Iris pigment epithelial cell (primary cell): ENCODE measurements around the gene PACSIN3.
A peak's percentile ranks its signal among the peaks of the same experiment; 100 is the strongest.
"Not testable (repeated sequence)": the region's sequence is repeated elsewhere in the genome, so short reads cannot be mapped to it uniquely, and the experiment has no call there.

Experiments
- DNase-seq: peaks from one replicate; pipeline ENCODE4 v3.0.0-alpha.2; 2011; ENCODE audit warnings: low read depth

Gene PACSIN3

DNA sequence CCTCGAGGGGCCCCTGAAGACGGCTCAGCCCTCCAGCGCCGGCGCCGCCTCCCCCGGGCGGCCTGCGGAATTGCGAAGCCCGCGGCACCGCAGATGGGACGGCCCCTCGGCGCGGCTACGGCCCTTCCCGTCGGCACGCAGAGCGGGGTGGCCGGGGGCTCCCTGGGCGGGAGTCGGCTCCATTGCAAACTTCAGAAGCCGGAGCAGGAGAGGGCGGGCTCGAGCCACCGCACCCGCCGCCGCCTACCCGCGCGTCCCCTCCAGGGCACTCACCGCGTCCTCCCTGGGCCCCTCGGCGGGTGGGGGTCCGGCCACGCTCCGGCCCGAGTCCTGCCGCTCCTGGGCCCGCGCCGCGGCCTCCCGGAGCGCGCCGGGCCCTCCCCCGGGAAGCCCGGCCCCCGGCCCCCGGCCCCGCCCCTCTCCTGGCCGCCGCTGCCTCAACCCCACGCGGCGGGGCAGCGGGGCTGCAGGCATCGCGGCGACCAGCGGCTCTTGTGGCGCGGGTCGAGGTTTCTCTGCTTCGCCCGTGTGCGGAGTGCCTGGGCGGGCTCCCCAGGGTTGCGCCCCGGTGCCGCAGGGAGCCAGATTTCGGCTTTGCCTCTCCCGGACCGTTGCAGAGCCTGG is at the start of gene PACSIN3:
TSS of gene PACSIN3 (minus strand) at position 359 of the 624 bp plus-strand sequence. CDS start 3,707 bp downstream, outside the sequence.
- DNase-seq = peak; percentile 25

DNA sequence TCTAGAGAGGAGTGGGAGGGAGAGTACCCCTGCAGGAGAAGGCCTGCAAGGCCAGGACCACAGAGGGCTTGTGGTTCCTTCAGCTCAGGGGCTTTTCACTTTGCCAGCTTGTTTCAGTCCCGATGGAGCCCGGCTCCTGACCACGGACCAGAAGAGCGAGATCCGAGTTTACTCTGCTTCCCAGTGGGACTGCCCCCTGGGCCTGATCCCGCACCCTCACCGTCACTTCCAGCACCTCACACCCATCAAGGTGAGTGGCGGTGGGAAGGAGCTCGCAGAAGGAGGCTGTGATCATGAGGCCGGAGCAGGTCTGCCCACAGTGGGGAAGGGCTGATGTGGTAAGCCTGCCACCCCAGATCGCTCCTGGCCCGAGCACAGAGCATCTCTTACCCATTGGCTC is 48.9 kb upstream of the PACSIN3 start:
- DNase-seq = no peak

DNA sequence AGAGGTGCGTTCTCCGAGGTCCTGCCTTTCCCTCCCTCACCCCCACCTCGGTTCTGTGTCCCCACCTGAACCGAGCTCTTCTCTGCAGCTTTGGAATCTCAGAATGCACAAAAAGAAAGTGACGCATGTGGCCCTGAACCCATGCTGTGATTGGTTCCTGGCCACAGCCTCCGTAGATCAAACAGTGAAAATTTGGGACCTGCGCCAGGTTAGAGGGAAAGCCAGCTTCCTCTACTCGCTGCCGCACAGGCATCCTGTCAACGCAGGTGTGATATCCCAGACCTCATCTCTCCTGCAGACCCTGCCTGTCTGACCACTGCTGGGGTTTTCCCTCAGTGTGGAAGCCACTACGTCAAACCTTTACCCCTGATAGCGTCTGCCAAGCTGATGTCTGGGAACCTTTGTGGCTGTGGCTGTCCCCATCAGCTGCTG is 48.5 kb upstream of the PACSIN3 start:
- no peak for DNase-seq

DNA sequence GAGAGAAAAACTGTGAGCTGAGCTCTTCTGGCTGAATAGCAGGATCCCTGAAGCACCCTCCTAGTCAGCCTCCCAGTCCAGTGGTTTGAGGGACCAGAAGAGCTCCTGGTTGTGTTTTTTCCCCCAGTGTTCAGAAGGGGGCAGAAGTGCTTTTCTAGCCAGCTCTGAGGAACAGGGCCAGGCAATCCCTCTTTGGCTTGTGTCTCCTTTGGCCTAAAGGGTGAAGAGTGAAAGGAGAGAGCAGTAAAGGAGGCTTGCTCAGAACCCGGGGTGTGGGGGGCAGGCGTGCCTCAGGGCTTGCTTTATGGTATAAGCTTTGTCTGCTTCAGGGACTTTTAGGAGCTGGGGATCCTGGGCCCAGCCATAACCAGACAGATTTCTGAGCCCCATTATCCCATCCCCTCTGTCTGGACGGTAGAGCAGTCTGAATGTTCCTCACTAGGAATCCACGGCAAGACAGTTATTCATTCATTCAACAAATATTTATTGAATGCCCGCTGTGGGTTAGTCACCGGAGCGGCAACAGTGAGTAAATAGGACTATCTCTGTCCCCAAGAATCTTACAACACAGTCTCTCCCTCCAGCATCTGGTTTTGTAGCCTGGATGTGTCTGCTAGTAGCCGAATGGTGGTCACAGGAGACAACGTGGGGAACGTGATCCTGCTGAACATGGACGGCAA is 47.9 kb upstream of the PACSIN3 start:
- DNase-seq = peak; percentile 76

DNA sequence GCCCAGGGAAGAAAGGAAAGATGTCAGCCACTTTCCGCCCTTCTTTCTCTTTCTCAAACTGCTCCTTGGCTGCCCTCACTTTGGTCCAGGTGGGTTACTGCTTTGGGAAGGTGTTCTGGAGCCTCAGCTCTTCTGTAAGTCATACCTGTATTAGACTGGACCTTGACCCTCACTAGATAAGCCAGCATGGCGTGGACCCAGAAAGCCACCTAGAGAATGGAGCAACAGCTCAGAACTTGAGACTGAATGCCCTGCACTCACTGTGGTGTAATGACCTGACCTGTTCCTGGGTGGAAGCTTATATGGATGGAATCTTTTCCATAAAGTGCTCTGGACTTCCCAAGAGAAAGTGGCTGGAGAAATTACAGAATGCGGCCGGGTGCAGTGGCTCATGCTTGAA is 46.8 kb upstream of the PACSIN3 start:
- no peak for DNase-seq

DNA sequence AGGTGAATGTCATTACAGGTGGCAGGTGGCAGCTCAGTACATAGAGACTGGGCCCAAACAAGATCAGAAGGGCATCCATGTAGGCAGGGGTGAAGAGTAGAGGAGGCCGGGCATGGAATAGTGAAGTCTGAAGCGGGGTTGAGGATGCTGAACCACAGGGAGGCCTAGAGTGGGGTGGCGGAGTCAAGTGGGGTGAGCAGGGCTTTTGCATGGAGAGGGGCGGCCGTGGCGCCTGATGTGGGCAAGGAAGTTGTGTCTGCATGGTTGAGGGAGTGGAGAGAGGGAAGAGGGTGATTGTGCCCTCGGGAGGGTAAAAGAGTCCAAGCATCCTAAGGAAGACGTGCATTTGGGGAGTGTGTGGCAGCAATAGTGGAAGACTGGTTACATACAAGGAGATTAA is 42.9 kb upstream of the PACSIN3 start:
- no peak for DNase-seq

DNA sequence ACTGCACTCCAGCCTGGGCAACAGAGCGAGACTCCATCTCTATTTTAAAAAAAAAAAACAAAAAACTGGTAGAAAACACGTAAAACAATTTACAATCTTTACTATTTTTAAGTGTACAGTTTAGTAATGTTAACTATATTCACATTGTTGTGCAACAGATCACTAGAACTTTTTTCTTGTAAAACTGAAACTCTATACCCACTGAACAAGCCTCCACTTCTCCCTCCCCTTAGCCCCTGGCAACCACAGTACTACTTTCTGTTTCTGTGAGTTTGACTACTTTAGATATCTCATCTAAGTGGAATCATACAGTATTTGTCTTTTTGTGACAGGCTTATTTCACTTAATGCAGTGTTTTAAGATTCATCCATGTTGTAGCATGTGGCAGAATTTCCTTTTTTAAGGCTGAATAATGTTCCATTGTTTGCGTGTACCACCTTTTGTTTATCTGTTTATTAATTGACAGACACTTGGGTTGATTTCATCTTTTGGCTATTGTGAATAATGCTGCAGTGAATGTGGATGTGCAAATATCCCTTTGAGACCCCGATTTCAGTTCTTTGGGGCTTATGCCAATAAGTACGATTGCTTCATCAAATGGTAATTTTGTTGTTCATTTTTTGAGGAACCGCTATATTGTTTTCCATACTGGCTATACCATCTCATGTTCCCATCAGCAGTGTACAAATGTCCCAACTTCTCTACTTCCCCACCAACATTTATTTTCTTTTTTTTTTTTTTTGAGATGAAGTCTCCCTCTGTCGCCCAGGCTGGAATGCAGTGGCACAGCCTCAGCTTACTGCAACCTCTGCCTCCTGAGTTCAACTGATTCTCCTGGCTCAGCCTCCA is 39.5 kb upstream of the PACSIN3 start:
- peak; percentile 70 for DNase-seq

DNA sequence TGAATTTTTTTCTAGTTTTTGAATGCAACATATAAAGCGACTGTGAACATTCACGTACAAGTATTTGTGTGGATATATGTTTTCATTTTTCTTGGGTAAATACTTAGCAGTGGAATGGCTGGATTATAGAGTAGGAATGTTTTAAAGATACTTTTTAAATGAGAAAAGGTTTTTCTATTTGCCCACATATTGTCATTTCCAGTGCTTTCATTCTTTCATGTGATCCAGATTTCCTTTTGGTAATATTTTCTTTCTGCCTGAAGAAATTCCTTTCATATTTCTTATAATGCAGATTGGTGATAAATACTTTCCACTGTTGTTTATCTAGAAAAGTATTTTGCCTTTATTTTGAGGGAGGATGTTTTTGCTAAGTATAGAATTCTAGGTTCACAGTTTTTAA is 36.5 kb upstream of the PACSIN3 start:
- DNase-seq = no peak

DNA sequence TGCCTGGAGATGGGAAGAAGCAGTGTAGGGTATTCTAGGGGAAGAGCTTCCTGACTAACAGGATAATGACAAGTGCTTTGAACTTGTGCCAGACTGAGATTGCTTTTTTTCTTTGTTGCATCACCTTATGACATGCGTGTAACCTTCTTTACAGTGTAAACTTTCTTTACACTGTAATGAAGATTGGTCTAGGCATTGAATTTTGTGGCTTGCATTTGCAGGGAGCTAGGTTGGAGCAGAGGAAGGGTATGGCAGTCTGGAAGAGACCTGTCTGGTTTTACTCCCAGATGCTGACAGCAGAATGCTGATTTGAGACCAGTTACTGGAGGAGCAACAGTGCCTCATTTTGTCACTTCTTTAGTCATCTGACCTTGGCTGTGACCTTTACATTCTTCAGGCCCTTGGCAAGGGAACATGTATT is 34.2 kb upstream of the PACSIN3 start:
- peak; percentile 81 for DNase-seq

DNA sequence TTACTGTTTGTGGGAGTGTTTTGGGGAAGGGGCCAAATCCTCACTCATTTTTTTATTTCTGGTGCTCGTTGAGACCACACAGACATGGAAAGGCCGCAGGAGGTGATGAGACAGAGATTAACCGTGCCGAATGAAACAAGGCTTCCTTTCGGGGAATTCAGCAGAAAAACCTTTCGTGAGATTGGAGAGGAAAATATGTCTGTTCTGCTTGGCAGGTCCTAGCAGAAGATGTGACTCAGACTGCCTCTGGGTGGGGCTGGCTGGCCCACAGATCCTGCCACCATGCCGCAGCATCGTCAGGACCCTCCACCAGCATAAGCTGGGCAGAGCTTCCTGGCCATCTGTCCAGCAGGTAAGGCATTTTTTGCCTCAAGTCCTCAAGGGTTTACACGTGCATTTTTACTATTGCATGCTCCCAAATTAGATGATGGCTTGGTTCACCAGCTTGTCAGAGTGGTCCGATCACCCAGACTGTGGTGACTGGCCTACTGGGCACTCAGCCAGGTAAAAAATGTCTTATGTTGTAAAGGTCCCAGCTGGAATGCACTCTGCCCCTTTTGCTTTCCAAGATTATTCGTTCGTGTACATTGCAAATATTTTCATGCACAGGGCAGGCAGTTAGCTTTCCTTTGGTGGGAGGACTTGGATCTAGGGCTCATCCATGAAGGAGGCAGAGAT is 30.0 kb upstream of the PACSIN3 start:
- peak; percentile 86 for DNase-seq

DNA sequence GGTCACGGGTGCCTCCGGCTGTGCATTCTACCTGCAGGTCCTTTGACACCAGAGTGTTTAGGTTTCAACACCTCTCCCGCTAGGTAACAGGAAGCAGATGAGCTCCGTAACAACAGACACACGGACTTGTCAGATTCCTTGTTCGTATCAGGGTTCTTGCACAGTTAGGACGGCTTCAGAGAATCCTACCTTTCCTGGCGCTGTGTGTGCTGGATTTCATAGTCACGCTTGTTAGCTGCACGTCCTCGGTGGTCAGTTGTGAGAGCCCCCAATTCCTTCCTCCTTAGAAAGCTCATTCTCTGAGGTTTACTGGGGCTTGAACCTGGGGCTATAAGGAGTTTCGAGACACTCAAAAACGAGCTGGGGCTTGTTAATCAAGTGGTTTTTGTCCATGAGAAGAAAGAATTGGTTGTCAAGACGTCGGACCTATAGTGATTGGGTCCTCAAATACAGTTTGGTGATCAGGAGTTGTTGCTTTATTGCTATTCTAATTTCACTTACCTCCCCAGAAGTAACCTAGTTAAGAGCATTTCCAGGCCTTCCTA is 29.2 kb upstream of the PACSIN3 start:
- DNase-seq = no peak

DNA sequence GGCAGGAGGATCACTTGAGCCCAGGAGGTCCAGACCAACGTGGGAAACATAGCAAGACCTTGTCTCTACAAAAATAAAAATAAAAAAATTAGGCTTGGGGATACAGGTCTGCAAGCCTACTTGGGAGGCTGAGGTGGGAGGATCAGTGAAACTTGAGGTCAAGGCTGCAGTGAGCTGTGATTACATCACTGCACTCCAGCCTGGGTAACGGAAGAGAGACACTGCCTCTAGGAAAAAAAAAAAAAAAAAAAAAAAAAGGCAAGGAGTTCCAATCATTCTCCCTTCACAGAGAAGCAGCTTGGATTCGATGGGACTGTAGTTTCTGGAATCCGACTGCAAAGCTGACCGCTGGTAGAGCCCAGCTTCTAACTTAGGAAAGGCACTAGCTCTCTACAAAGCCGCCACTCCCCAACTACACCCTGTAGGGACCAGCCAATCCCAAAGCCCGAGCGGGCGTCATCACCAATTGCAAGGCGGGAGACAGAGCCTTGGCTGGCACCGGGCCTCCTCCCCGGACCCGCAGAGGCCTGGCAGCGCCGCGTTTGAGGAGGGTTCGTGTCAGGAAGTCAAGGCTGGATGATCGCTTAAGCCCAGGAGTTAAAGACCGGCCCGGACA is 27.8 kb upstream of the PACSIN3 start:
- peak; percentile 87 for DNase-seq

DNA sequence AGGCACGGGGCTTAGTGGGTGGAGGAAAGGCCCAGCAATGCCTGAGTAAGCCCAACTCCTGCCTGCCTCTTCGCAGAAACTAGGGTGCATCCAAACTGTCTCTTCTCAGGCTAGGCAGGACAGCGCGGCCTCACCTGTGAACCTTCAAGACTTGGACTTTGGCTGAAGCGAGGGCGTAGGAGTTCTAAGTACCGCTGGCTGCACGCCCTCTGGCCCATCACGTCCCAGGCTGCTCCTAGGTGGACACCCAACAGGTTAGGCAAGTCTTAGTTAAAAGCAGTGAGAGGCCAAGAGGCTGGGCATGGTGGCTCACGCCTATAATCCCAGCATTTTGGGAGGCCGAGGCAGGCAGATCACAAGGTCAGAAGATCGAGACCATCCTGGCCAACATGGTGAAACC is 26.7 kb upstream of the PACSIN3 start:
- no peak for DNase-seq

DNA sequence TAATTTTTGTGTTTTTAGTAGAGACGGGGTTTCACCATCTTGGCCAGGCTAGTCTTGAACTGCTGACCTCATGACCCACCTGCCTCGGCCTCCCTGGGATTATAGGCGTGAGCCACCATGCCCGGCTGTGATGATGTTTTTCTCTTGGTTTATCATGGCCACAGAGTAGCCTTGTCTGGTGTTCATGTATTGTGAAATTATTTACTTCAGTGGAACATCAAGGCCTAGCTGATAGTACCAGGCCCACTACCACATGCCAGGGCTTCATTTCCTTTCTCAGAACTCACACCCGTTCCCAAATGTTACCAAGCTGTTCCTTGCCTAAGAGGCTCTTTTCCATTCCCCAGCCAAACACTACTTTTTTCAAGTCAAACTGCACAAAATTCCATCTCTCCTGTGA is 22.4 kb upstream of the PACSIN3 start:
- DNase-seq = no peak

DNA sequence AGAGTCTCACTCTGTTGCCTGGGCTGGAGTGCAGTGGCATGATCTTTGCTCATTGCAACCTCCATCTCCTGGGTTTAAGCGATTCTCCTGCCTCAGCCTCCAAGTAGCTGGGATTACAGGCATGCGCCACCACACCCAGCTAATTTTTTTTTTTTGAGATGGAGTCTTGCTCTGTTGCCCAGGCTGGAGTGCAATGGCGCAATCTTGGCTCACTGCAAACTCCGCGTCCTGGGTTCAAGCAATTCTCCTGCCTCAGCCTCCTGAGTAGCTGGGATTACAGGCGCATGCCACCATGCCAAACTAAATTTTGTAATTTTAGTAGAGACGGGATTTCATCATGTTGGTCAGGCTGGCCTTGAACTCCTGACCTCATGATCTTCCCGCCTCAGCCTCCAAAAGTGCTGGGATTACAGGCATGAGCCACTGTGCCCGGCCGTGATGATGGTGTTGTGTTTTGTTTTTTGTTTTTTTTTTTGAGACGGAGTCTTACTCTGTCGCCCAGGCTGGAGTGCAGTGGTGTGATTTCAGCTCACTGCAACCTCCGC is 21.8 kb upstream of the PACSIN3 start:
- DNase-seq = not testable (repeated sequence)

DNA sequence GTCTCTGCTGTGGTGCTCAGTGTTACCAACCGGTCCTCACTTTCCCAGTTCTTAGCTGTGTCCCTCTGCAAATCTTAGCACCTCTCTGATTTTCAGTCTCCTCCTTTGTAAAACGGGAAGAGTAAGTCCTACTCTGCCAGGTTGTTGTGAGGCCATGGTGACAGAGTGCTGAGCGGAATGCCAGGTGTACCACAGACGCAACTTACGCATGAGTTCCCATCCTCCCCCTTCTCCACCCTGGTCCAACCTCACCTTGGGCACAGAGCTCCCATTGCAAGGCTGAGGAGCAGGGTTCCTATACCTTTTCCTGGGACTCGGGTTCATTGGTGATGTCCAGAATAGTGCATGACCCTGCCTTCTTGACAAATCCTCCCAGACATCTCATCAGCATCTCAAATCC is 21.2 kb upstream of the PACSIN3 start:
- no peak for DNase-seq

DNA sequence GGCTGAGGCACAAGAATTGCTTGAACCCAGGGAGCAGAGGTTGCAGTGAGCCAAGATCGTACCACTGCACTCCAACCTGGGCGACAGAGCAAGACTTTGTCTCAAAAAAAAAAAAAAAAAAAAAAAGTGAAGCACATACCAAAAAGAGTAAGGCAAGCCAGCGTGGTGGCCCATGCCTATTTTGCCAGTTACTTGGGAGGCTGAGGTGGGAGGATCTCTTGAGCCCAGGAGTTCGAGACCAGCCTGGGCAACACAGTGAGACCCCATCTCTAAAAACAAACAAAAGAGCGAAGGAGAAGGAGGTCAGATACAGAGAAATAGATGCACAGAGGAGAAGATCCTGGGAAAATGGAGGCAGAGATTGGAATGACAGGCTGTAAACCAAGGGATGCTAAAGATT is 20.3 kb upstream of the PACSIN3 start:
- DNase-seq = not testable (repeated sequence)

DNA sequence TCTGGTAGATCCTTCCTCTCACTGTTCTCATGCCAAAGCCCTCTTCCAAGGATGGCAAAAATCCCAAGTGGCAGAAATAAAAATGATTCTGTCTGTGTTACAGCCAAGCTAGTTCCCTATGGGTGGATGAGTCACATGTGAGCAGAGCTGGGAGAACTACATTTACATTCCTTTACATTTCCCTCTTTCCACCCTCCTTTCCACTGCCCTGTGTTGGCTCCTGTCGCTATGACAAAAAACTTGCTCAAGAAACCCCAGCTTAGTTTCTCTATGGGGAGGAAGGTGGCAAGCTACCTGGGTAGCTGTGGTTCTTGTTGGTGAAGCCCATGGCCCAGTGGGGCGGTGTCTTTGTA is 18.4 kb upstream of the PACSIN3 start:
- peak; percentile 50 for DNase-seq

DNA sequence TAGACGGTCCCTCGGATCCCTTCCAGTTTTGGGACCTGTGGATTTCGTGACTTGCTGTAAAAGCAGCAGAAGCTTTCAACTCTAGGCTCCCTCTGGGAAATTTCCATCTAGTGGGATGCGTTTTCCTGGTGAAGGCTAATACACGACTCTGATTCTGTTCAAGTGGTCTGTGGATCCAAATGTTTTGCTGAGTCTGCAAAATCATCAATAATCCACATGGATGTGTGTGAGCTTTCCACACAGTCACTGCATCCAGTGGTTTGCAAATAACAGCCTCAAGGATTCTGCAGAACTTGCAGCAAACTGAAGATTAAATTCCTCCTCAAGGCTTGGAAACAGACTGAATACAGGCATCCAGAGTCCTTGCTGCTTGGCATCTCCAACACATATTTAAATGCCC is 16.3 kb upstream of the PACSIN3 start:
- no peak for DNase-seq

DNA sequence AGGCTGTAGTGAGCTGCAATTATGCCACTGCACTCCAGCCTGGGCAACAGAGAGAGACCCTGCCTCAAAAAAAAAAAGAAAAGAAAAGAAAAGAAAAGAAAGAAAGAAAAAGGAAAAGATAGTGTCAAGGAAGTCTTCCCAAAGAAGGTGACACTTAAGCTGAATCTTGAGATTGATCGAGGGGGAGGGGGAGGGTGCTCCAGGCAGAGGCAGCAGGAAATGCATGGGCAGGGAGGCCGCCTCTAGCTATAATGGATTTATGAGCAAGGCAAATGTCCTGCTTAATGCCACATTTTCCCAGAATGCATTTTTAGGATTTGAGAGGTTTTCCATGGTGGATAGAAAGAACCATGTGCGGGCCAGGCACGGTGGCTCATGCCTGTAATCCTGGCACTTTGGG is 14.8 kb upstream of the PACSIN3 start:
- DNase-seq = no peak

DNA sequence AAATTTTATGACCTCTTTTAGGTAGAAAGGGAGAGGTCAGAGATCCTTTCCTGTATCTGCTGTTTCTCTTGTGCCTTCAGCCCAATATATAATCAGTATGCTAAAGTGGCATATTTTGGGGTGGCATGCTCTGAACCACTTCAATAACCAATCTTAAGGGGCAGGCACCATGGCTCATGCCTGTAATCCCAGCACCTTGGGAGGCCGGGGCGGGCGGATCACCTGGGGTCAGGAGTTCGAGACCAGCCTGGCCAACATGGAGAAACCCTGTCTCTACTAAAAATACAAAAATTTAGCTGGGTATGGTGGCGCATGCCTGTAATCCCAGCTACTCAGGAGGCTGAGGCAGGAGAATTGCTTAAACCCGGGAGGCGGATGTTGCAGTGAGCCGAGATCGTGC is 11.9 kb upstream of the PACSIN3 start:
- DNase-seq = not testable (repeated sequence)
